H1 (cell line): ENCODE measurements around the gene ARHGEF25. TPM values are rescaled to one million over a fixed set of nuclear protein-coding genes. Genes with fewer than 3 reads are reported as not detected.

ENCODE experiments used
- BACH1 ChIP-seq: IDR thresholded peaks from 2 replicates; pipeline ENCODE4 v1.6.1; 2012; ENCODE audit warnings: low read length, improper control_type of control experiment
- EP300 ChIP-seq, 2 experiments: IDR thresholded peaks; 1 replicate in 1 of 2; 2 replicates in 1 of 2; pipeline ENCODE4 v1.6.1; 2011 to 2012; ENCODE audit warnings: low read depth in 2 of 2, low read length in 2 of 2, mild to moderate bottlenecking in 2 of 2, borderline replicate concordance in 1 of 2, inconsistent platforms in 1 of 2, moderate library complexity in 1 of 2
- HDAC2 ChIP-seq, 2 experiments: fragments of 300-600 bp in 1 of 2; sonication (generic) in 1 of 2; IDR thresholded peaks; 2 replicates each; pipeline ENCODE4 v1.6.1; 2011 to 2012; ENCODE audit warnings: low read depth in 2 of 2, low read length in 2 of 2, mild to moderate bottlenecking in 2 of 2, moderate library complexity in 2 of 2, borderline replicate concordance in 1 of 2, inconsistent platforms in 1 of 2
- KDM4A ChIP-seq: IDR thresholded peaks from one replicate; pipeline ENCODE4 v1.7.1; 2012; ENCODE audit warnings: low read depth, mild to moderate bottlenecking, moderate library complexity, low read length, inconsistent platforms; ENCODE audit not compliant: severe bottlenecking
- MAFK ChIP-seq: IDR thresholded peaks from 2 replicates; pipeline ENCODE4 v1.6.1; 2012; ENCODE audit warnings: low read depth, mild to moderate bottlenecking, improper control_type of control experiment, low read length
- NANOG ChIP-seq: IDR thresholded peaks from 2 replicates; pipeline ENCODE4 v1.6.1; 2011; ENCODE audit warnings: low read length, low read depth, mild to moderate bottlenecking, inconsistent platforms; ENCODE audit not compliant: insufficient read depth, poor library complexity, severe bottlenecking
- POLR2A ChIP-seq, 2 experiments: IDR thresholded peaks; 1 replicate in 1 of 2; 2 replicates in 1 of 2; pipeline ENCODE4 v1.6.1; 2011; ENCODE audit warnings: low read depth in 2 of 2, low read length in 2 of 2, mild to moderate bottlenecking in 2 of 2; ENCODE audit errors: control extremely low read depth in 1 of 2
- RFX5 ChIP-seq: IDR thresholded peaks from 2 replicates; pipeline ENCODE4 v1.6.1; 2011; ENCODE audit warnings: low read depth, low read length, improper control_type of control experiment, borderline replicate concordance
- RNF2 ChIP-seq: fragments of 200-900, 300-1000 bp; sonication (generic); IDR thresholded peaks from 2 replicates; pipeline ENCODE4 v1.7.1; 2016; ENCODE audit warnings: borderline replicate concordance, low read depth, mild to moderate bottlenecking, antibody characterized with exemption, low read length; ENCODE audit not compliant: poor library complexity, severe bottlenecking; ENCODE audit errors: missing control alignments
- SRF ChIP-seq: IDR thresholded peaks from 2 replicates; pipeline ENCODE4 v1.6.1; 2011; ENCODE audit warnings: mild to moderate bottlenecking, low read depth, low read length, moderate library complexity
- polyA plus RNA-seq, 7 experiments: library from polyadenylated mRNA; depleted of rRNA in 3 of 7; stranded (reverse) in 5 of 7; unstranded in 2 of 7; fragments of >200 nt in 5 of 7; fragments of 200-250 nt in 2 of 7; gene quantifications; 1 replicate in 5 of 7; 2 replicates in 1 of 7; 4 replicates in 1 of 7; pipeline versions ENCODE4 v1.2.1 to v1.2.3, GENCODE V29; 2011 to 2013; ENCODE audit warnings: missing spikeins in 2 of 7, mixed read lengths in 2 of 7
- total RNA-seq: library from RNA; stranded (reverse); fragmentation: NEBNext Ultra II Directional; extraction: Animal tissue kit (Norgen Biotek cat#: 25700); gene quantifications from 2 replicates; pipeline ENCODE4 v1.2.1, GENCODE V29; 2021

The ARHGEF25 gene
- total and polyA plus RNA-seq, 2 of the 8 experiments (the other 6 are each of a cell fraction or from before 2014, with no cell fraction given) = 5.9 to 8.8 TPM

GRCh38 chr12:57621497-57622292, 10.5 kb downstream of the ARHGEF25 start (continued):
- TF ChIP-seq RFX5 (no peak), SRF (no peak), NANOG (no peak), HDAC2 (IDR thresholded peaks at IDR 0.05; ENCODE audit: borderline replicate concordance in 1 of 2, low read depth in 2 of 2, low read length in 2 of 2) (peak in 1 of 2 experiments; percentile 96; a peak in 2 of 4 replicates), POLR2A (IDR thresholded peaks at IDR 0.05; ENCODE audit: control extremely low read depth in 1 of 2, low read depth in 2 of 2, low read length in 2 of 2) (no peak), BACH1 (peak; percentile 91), RNF2 (peak; percentile 50), MAFK (no peak), KDM4A (peak; percentile 66), EP300 (IDR thresholded peaks at IDR 0.05; ENCODE audit: borderline replicate concordance in 1 of 2, low read depth in 2 of 2, low read length in 2 of 2) (no peak)
